ENCODE data around the gene SYNGR2. TPM values are rescaled to one million over a fixed set of nuclear protein-coding genes. Genes with fewer than 3 reads are reported as not detected.

The SYNGR2 gene
- total RNA-seq, 1 donor from 2014 or later: 112 TPM

- intact Hi-C loops (cut with micrococcal nuclease): loop anchor here (2.0 kb wide), 1 partner anchor 121 kb away; no protein-coding TSS in a partner anchor
These were observed 26.8 kb upstream of the SYNGR2 start for GRCh38 chr17:78141437-78142118.

GRCh38 chr17:78142119-78142861 is 26.1 kb upstream of the SYNGR2 start:
- intact Hi-C loops (cut with micrococcal nuclease): no loop called here

GRCh38 chr17:78143214-78144146 is 24.9 kb upstream of the SYNGR2 start:
- intact Hi-C loops (cut with micrococcal nuclease): no loop called here

GRCh38 chr17:78144147-78144719 is 24.1 kb upstream of the SYNGR2 start:
- intact Hi-C loops (cut with micrococcal nuclease): no loop called here

- intact Hi-C loops (cut with micrococcal nuclease): no loop called here
These were observed 23.4 kb upstream of the SYNGR2 start for GRCh38 chr17:78144736-78145641.

GRCh38 chr17:78146471-78146869 is 21.9 kb upstream of the SYNGR2 start:
- intact Hi-C loops (cut with micrococcal nuclease): no loop called here

GRCh38 chr17:78146881-78147280 is 21.5 kb upstream of the SYNGR2 start:
- intact Hi-C loops (cut with micrococcal nuclease): no loop called here

GRCh38 chr17:78147315-78147998 is 20.9 kb upstream of the SYNGR2 start:
- intact Hi-C loops (cut with micrococcal nuclease): no loop called here

GRCh38 chr17:78148286-78149016 is 19.9 kb upstream of the SYNGR2 start:
- intact Hi-C loops (cut with micrococcal nuclease): no loop called here

GRCh38 chr17:78151514-78152008 is 16.8 kb upstream of the SYNGR2 start:
- intact Hi-C loops (cut with micrococcal nuclease): no loop called here

- intact Hi-C loops (cut with micrococcal nuclease): no loop called here
These were observed 13.2 kb upstream of the SYNGR2 start for GRCh38 chr17:78154903-78155811.

- intact Hi-C loops (cut with micrococcal nuclease): loop anchor here (10.0 kb wide), 1 partner anchor 815 kb away; the partner anchor contains the start of gene LGALS3BP
These were observed 8.7 kb upstream of the SYNGR2 start for GRCh38 chr17:78159575-78160158.

GRCh38 chr17:78163881-78164747 is 4.3 kb upstream of the SYNGR2 start:
- intact Hi-C loops (cut with micrococcal nuclease): loop anchor here (10.0 kb wide), 1 partner anchor 811 kb away; the partner anchor contains the start of gene LGALS3BP

- intact Hi-C loops (cut with micrococcal nuclease): loop anchor here (5.0 to 10.0 kb wide), 2 partner anchors 33 to 810 kb away; partner anchors contain the start of genes LGALS3BP and TMC8
These were observed 3.4 kb upstream of the SYNGR2 start for GRCh38 chr17:78164748-78165607.

- intact Hi-C loops (cut with micrococcal nuclease): loop anchor here (5.0 to 10.0 kb wide), 2 partner anchors 34 to 808 kb away; partner anchors contain the start of genes LGALS3BP and TMC8
These were observed 2.0 kb upstream of the SYNGR2 start for GRCh38 chr17:78166416-78166815.
